PC-9 (cell line): ENCODE results near the gene TNC.

Experiments used
- CTCF ChIP-seq: fragments of 200-600 bp; sonication (generic); conservative IDR thresholded peaks from 2 replicates; pipeline ENCODE4 v1.6.1; 2017; ENCODE audit warnings: mixed run types, antibody characterized with exemption, mild to moderate bottlenecking, moderate library complexity
- EZH2 ChIP-seq: fragments of 200-600 bp; sonication (generic); IDR thresholded peaks from 2 replicates; pipeline ENCODE4 v1.8.0; 2017; ENCODE audit warnings: antibody characterized with exemption, low read depth

GRCh38 chr9:115143689-115144088 lies 25.7 kb upstream of the TNC start:
- TF ChIP-seq CTCF (no peak), EZH2 (no peak)
